HepG2 (cell line): ENCODE measurements around the gene PHB1.

ENCODE experiments used
- BCL3 ChIP-seq: sonication (generic); formaldehyde crosslinking; IDR thresholded peaks from 2 replicates; pipeline ENCODE4 v1.5.1; 2020; ENCODE audit warnings: mild to moderate bottlenecking, missing genetic modification reagents, moderate library complexity
- CREM ChIP-seq, 2 experiments: sonication (generic) in 1 of 2; formaldehyde crosslinking in 1 of 2; IDR thresholded peaks; 2 replicates each; pipeline versions ENCODE4 v1.4.0 to v1.6.1; 2016 to 2020; ENCODE audit warnings: antibody characterized with exemption in 1 of 2, mild to moderate bottlenecking in 1 of 2, missing genetic modification reagents in 1 of 2
- CTCF ChIP-seq: sonication (generic); formaldehyde crosslinking; IDR thresholded peaks from 2 replicates; pipeline ENCODE4 v1.5.0; 2020; ENCODE audit warnings: mild to moderate bottlenecking, missing genetic modification reagents, moderate library complexity
- MAFK ChIP-seq, 2 experiments: IDR thresholded peaks in 1 of 2; conservative IDR thresholded peaks in 1 of 2; 2 replicates each; pipeline ENCODE4 v1.6.1; 2011; ENCODE audit warnings: improper control_type of control experiment in 2 of 2, low read length in 2 of 2
- MXD3 ChIP-seq: IDR thresholded peaks from 2 replicates; pipeline ENCODE4 v1.6.1; 2016; ENCODE audit warnings: mild to moderate bottlenecking, missing biosample characterization, missing genetic modification reagents
- PBX3 ChIP-seq: sonication (generic); formaldehyde crosslinking; IDR thresholded peaks from 2 replicates; pipeline ENCODE4 v1.8.1; 2023; ENCODE audit warnings: missing genetic modification reagents, inconsistent platforms, borderline replicate concordance
- POLR2A ChIP-seq, 2 experiments: IDR thresholded peaks; 2 replicates each; pipeline ENCODE4 v1.6.1; 2011; ENCODE audit warnings: low read depth in 2 of 2, low read length in 2 of 2, mild to moderate bottlenecking in 1 of 2, moderate library complexity in 1 of 2; ENCODE audit not compliant: insufficient read depth in 1 of 2
- REST ChIP-seq, 2 experiments: IDR thresholded peaks; 2 replicates each; pipeline ENCODE4 v1.6.1; 2011 to 2012; ENCODE audit warnings: low read length in 2 of 2, borderline replicate concordance in 1 of 2, low read depth in 1 of 2, mild to moderate bottlenecking in 1 of 2, moderate library complexity in 1 of 2
- SIN3B ChIP-seq: fragments of 150-350 bp; IDR thresholded peaks from 2 replicates; pipeline ENCODE4 v1.6.1; 2014; ENCODE audit warnings: low read length
- ZBTB21 ChIP-seq: sonication (generic); formaldehyde crosslinking; IDR thresholded peaks from 2 replicates; pipeline ENCODE4 v1.4.0; 2020; ENCODE audit warnings: missing genetic modification reagents

- TF ChIP-seq POLR2A (IDR thresholded peaks at IDR 0.05; ENCODE audit: insufficient read depth in 1 of 2, low read depth in 2 of 2, low read length in 2 of 2): no peak
- TF ChIP-seq MAFK (conservative IDR thresholded peaks at IDR 0.05 in 1 of 2, IDR thresholded peaks at IDR 0.05 in 1 of 2; ENCODE audit: low read length in 2 of 2): no peak
- TF ChIP-seq BCL3: no peak
- TF ChIP-seq MXD3 (CRISPR knock-in tag): no peak
- TF ChIP-seq REST (IDR thresholded peaks at IDR 0.05; ENCODE audit: borderline replicate concordance in 1 of 2, low read depth in 1 of 2, low read length in 2 of 2): no peak
- no peak for TF ChIP-seq CREM (IDR thresholded peaks at IDR 0.05)
- TF ChIP-seq CREM (CRISPR knock-in tag; IDR thresholded peaks at IDR 0.05): no peak
- no peak for TF ChIP-seq ZBTB21 (CRISPR knock-in tag)
- TF ChIP-seq CTCF (CRISPR knock-in tag): no peak
- no peak for TF ChIP-seq SIN3B
- no peak for TF ChIP-seq PBX3
Measured at GRCh38 chr17:49452661-49453060, 38.0 kb upstream of the PHB1 start.
